Trophoblast cell (in vitro differentiated cells and primary cell): ENCODE measurements around the gene ESYT2.
A peak's percentile ranks its signal among the peaks of the same experiment; 100 is the strongest.

Experiments
- DNase-seq, 2 donors: peaks; one replicate each; pipeline ENCODE4 v3.0.0-alpha.2; 2016
- H2AFZ ChIP-seq: 2 replicates; pipeline ENCODE4 v1.6.1; 2013; ENCODE audit warnings: low read length, moderate library complexity, mild to moderate bottlenecking; ENCODE audit not compliant: insufficient read depth, poor library complexity
- H2AK5ac ChIP-seq: 2 replicates; pipeline ENCODE4 v1.6.1; 2013; ENCODE audit warnings: mild to moderate bottlenecking, low read length
- H2BK120ac ChIP-seq: 2 replicates; pipeline ENCODE4 v1.6.1; 2013; ENCODE audit warnings: low read length, mild to moderate bottlenecking, moderate library complexity; ENCODE audit not compliant: insufficient read depth, poor library complexity
- H2BK12ac ChIP-seq: 2 replicates; pipeline ENCODE4 v1.6.1; 2013; ENCODE audit warnings: mild to moderate bottlenecking, low read length, moderate library complexity
- H2BK5ac ChIP-seq: 2 replicates; pipeline ENCODE4 v1.6.1; 2013; ENCODE audit warnings: low read length, low read depth, moderate library complexity, mild to moderate bottlenecking; ENCODE audit not compliant: poor library complexity
- H3K14ac ChIP-seq: 2 replicates; pipeline ENCODE4 v1.6.1; 2013; ENCODE audit warnings: mild to moderate bottlenecking, low read length
- H3K18ac ChIP-seq: 2 replicates; pipeline ENCODE4 v1.6.1; 2013; ENCODE audit warnings: mild to moderate bottlenecking, low read length
- H3K23ac ChIP-seq: 2 replicates; pipeline ENCODE4 v1.6.1; 2013; ENCODE audit warnings: low read length
- H3K27ac ChIP-seq: 2 replicates; pipeline ENCODE4 v1.5.1; 2013; ENCODE audit warnings: low read depth, mild to moderate bottlenecking, inconsistent platforms, low read length, moderate library complexity
- H3K27me3 ChIP-seq: 2 replicates; pipeline ENCODE4 v1.6.1; 2013; ENCODE audit warnings: inconsistent platforms, mild to moderate bottlenecking, low read length, moderate library complexity; ENCODE audit not compliant: insufficient read depth
- H3K36me3 ChIP-seq, 2 experiments: 1 replicate in 1 of 2; 2 replicates in 1 of 2; pipeline ENCODE4 v1.6.1; 2013; ENCODE audit warnings: low read length in 2 of 2, mild to moderate bottlenecking in 2 of 2, moderate library complexity in 1 of 2; ENCODE audit not compliant: insufficient read depth in 2 of 2, control insufficient read depth in 1 of 2
- H3K4ac ChIP-seq: 2 replicates; pipeline ENCODE4 v1.6.1; 2013; ENCODE audit warnings: low read depth, mild to moderate bottlenecking, low read length, moderate library complexity
- H3K4me1 ChIP-seq, 2 experiments: 1 replicate in 1 of 2; 2 replicates in 1 of 2; pipeline ENCODE4 v1.6.1; 2013; ENCODE audit warnings: low read length in 2 of 2, mild to moderate bottlenecking in 2 of 2, moderate library complexity in 1 of 2; ENCODE audit not compliant: insufficient read depth in 2 of 2, control insufficient read depth in 1 of 2
- H3K4me2 ChIP-seq: 2 replicates; pipeline ENCODE4 v1.6.1; 2013; ENCODE audit warnings: inconsistent platforms, mild to moderate bottlenecking, low read length, moderate library complexity
- H3K4me3 ChIP-seq: 2 replicates; pipeline ENCODE4 v1.5.1; 2013; ENCODE audit warnings: mild to moderate bottlenecking, low read depth, low read length, inconsistent platforms
- H3K79me1 ChIP-seq: one replicate; pipeline ENCODE4 v1.6.1; 2013; ENCODE audit warnings: low read length
- H3K79me2 ChIP-seq: 2 replicates; pipeline ENCODE4 v1.6.1; 2013; ENCODE audit warnings: low read length, mild to moderate bottlenecking; ENCODE audit not compliant: control insufficient read depth, insufficient read depth, poor library complexity
- H3K9ac ChIP-seq: 2 replicates; pipeline ENCODE4 v1.6.1; 2013; ENCODE audit warnings: mild to moderate bottlenecking, low read length
- H3K9me3 ChIP-seq: 2 replicates; pipeline ENCODE4 v1.6.1; 2013; ENCODE audit warnings: low read depth, mild to moderate bottlenecking, control low read depth, inconsistent platforms, low read length; ENCODE audit not compliant: insufficient read depth
- H4K12ac ChIP-seq: 2 replicates; pipeline ENCODE4 v1.6.1; 2013; ENCODE audit warnings: low read depth, mild to moderate bottlenecking, low read length, moderate library complexity
- H4K8ac ChIP-seq: 2 replicates; pipeline ENCODE4 v1.6.1; 2013; ENCODE audit warnings: low read depth, mild to moderate bottlenecking, low read length, moderate library complexity
- H4K91ac ChIP-seq: one replicate; pipeline ENCODE4 v1.6.1; 2013; ENCODE audit warnings: low read depth, mild to moderate bottlenecking, low read length, moderate library complexity
- WGBS: extraction: QIAGEN DNeasy Blood & Tissue Kit; methylation state at CpG from one replicate; pipeline ENCODE4 v1.1.7; 2013; ENCODE audit warnings: missing lambda C conversion rate; ENCODE audit not compliant: insufficient read length, insufficient coverage; ENCODE audit errors: extremely low coverage; 5-methylcytosine and 5-hydroxymethylcytosine counted together

ESYT2 gene

GRCh38 chr7:158831738-158832091, 2.4 kb upstream of the ESYT2 start:
- peaks cover 17% of the 10 kb centered on the region for H3K79me2 ChIP-seq
- no peaks in the 10 kb centered on the region for H3K27me3 ChIP-seq
- no peak overlapping the region for H4K12ac ChIP-seq
- H3K9ac ChIP-seq, result no peak overlapping the region
- H3K23ac ChIP-seq, result no peak overlapping the region
- H3K79me1 ChIP-seq, result peaks cover 16% of the 10 kb centered on the region
- no peak overlapping the region for H2AK5ac ChIP-seq
- H3K14ac ChIP-seq, result no peak overlapping the region
- no peak for DNase-seq
- no peak overlapping the region for H3K18ac ChIP-seq
- no peak overlapping the region for H2AFZ ChIP-seq
- H3K4me3 ChIP-seq, result no peak overlapping the region
- no CpG with 5 or more reads among the region's 6 CpGs for WGBS
- peaks cover 2% of the 10 kb centered on the region for H3K9me3 ChIP-seq
- H2BK5ac ChIP-seq, result no peak overlapping the region
- H3K4me2 ChIP-seq, result no peak overlapping the region
- no peak overlapping the region for H4K91ac ChIP-seq
- H3K4me1 ChIP-seq, result peaks cover 2 to 6% of the 10 kb centered on the region in 2 experiments
- H2BK12ac ChIP-seq, result no peak overlapping the region
- no peak overlapping the region for H3K4ac ChIP-seq
- no peak overlapping the region for H2BK120ac ChIP-seq
- peaks cover 0 to 2% of the 10 kb centered on the region in 2 experiments for H3K36me3 ChIP-seq
- no peak overlapping the region for H4K8ac ChIP-seq
- H3K27ac ChIP-seq, result no peak overlapping the region

DNA sequence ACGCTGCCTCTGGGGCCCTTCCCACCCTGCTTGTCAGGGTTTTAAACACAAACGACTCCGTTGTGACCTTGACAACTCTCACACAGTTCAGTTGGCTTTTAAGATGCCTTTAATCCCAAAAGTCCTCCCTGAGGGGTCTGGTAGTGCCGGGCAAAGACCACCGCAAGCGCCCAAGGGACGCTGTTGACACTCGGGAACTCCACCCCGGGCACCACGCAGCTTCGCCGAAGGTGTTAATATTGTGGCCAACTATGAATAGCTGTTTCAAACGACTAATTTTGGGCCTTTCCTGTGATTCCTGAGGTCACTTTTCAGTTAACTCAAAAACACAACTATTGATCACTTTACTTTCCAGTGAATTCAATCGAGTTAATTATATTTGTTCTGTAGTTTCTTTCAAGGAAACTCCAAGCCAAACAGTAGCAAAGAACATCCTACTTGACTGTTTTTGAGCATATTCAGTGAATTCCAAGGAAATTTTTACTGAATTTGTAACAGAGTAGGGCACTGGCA, 958 bp upstream of the ESYT2 start:
- peak overlapping the region; percentile 89 for H3K9ac ChIP-seq
- peak overlapping the region; percentile 99 for H2AFZ ChIP-seq
- peaks cover 16% of the 10 kb centered on the region for H3K79me1 ChIP-seq
- peaks cover 20% of the 10 kb centered on the region for H3K79me2 ChIP-seq
- DNase-seq, result peak in 1 of 2 donors; percentile 15
- peak overlapping the region; percentile 99 for H4K91ac ChIP-seq
- peak overlapping the region; percentile 56 for H2BK12ac ChIP-seq
- peak overlapping the region; percentile 92 for H3K4me3 ChIP-seq
- no peaks in the 10 kb centered on the region for H3K27me3 ChIP-seq
- H3K14ac ChIP-seq, result peak overlapping the region; percentile 99
- peaks cover 2 to 6% of the 10 kb centered on the region in 2 experiments for H3K4me1 ChIP-seq
- H3K9me3 ChIP-seq, result peaks cover 2% of the 10 kb centered on the region
- peak overlapping the region; percentile 53 for H3K23ac ChIP-seq
- peak overlapping the region; percentile 100 for H4K8ac ChIP-seq
- peaks cover 0 to 2% of the 10 kb centered on the region in 2 experiments for H3K36me3 ChIP-seq
- H3K18ac ChIP-seq, result peak overlapping the region; percentile 100
- no CpG with 5 or more reads among the region's 14 CpGs for WGBS
- H3K27ac ChIP-seq, result peak overlapping the region; percentile 98
- peak overlapping the region; percentile 98 for H2BK120ac ChIP-seq
- peak overlapping the region; percentile 95 for H3K4ac ChIP-seq
- H3K4me2 ChIP-seq, result peak overlapping the region; percentile 99
- peak overlapping the region; percentile 96 for H4K12ac ChIP-seq
- H2BK5ac ChIP-seq, result peak overlapping the region; percentile 98
- H2AK5ac ChIP-seq, result peak overlapping the region; percentile 73

DNA sequence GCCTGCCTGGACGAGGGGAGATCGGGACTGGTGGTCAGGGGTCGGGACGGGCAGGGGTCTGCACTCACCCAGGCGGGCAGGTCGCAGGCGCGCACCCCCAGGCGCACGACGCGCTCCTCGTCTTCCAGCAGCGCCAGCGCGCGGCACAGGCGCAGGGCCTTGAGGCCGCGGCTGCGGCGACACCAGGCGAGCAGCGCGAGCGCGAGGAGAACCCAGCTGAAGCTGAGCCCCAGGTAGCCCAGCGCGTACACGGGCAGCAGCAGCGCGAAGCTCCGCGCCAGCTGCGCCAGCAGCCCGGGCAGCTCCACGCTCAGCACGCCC, 328 bp downstream of the ESYT2 start:
- peak overlapping the region; percentile 68 for H3K4ac ChIP-seq
- no peak overlapping the region for H3K23ac ChIP-seq
- peak overlapping the region; percentile 70 for H4K12ac ChIP-seq
- WGBS, result no CpG with 5 or more reads among the region's 38 CpGs
- peak overlapping the region; percentile 97 for H3K14ac ChIP-seq
- peak overlapping the region; percentile 96 for H2BK120ac ChIP-seq
- H3K9me3 ChIP-seq, result peaks cover 2% of the 10 kb centered on the region
- H3K4me2 ChIP-seq, result peak overlapping the region; percentile 65
- peaks cover 16% of the 10 kb centered on the region for H3K79me1 ChIP-seq
- peak overlapping the region; percentile 96 for H4K8ac ChIP-seq
- H3K9ac ChIP-seq, result peak overlapping the region; percentile 92
- no peaks in the 10 kb centered on the region for H3K27me3 ChIP-seq
- peaks cover 0 to 2% of the 10 kb centered on the region in 2 experiments for H3K36me3 ChIP-seq
- H3K79me2 ChIP-seq, result peaks cover 24% of the 10 kb centered on the region
- H2BK12ac ChIP-seq, result peak overlapping the region; percentile 75
- peak; percentile 85 for DNase-seq
- H3K27ac ChIP-seq, result peak overlapping the region; percentile 97
- peak overlapping the region; percentile 73 for H2AFZ ChIP-seq
- H3K18ac ChIP-seq, result peak overlapping the region; percentile 99
- peak overlapping the region; percentile 93 for H2BK5ac ChIP-seq
- peaks cover 2 to 6% of the 10 kb centered on the region in 2 experiments for H3K4me1 ChIP-seq
- peak overlapping the region; percentile 90 for H4K91ac ChIP-seq
- H2AK5ac ChIP-seq, result peak overlapping the region; percentile 89
- H3K4me3 ChIP-seq, result peak overlapping the region; percentile 92

GRCh38 chr7:158828133-158829020, 932 bp downstream of the ESYT2 start:
- Histone ChIP-seq H3K4me1 (peaks cover 2 to 6% of the 10 kb centered on the region in 2 experiments), H2AFZ (peak overlapping the region; percentile 73), H4K12ac (peak overlapping the region; percentile 70), H3K79me1 (peaks cover 16% of the 10 kb centered on the region), H3K4ac (peak overlapping the region; percentile 68), H3K4me3 (peak overlapping the region; percentile 92), H3K4me2 (peak overlapping the region; percentile 65), H3K18ac (peak overlapping the region; percentile 99), H3K23ac (no peak overlapping the region), H2AK5ac (peak overlapping the region; percentile 89), H3K9me3 (peaks cover 2% of the 10 kb centered on the region), H3K79me2 (peaks cover 25% of the 10 kb centered on the region), H3K14ac (peak overlapping the region; percentile 97), H3K27ac (peak overlapping the region; percentile 97), H2BK120ac (peak overlapping the region; percentile 96), H2BK5ac (peak overlapping the region; percentile 93), H4K8ac (peak overlapping the region; percentile 96), H3K27me3 (no peaks in the 10 kb centered on the region), H2BK12ac (peak overlapping the region; percentile 75), H3K36me3 (peaks cover 0 to 2% of the 10 kb centered on the region in 2 experiments), H3K9ac (peak overlapping the region; percentile 92), H4K91ac (peak overlapping the region; percentile 90)
- DNase-seq, result peak; percentile 31 to 62
- WGBS, result no CpG with 5 or more reads among the region's 82 CpGs
